ENCODE measurements around the gene SHISA2.

- TF ChIP-seq CTCF (conservative IDR thresholded peaks at IDR 0.05; ENCODE audit: low read length): no peak
- no peak for TF ChIP-seq EZH2phosphoT487 (IDR thresholded peaks at IDR 0.05; ENCODE audit: borderline replicate concordance)
These were observed 38.8 kb downstream of the SHISA2 start for GRCh38 chr13:26012995-26013394.
